HG02840 (cell line): ENCODE measurements around the gene MACROD2.

Experiments
- ATAC-seq: cut with Tn5 transposase; IDR thresholded peaks from one replicate; pipeline ENCODE4 v1.9.1; 2021; ENCODE audit warnings: mild to moderate bottlenecking, moderate library complexity, moderate number of reproducible peaks; ENCODE audit not compliant: unreplicated experiment, low FRiP score

The MACROD2 gene

GRCh38 chr20:15399781-15400180, 1404.5 kb downstream of the MACROD2 start:
- ATAC-seq, result no peak

- no peak for ATAC-seq
Measured at GRCh38 chr20:15406072-15406471, 1410.8 kb downstream of the MACROD2 start.

DNA sequence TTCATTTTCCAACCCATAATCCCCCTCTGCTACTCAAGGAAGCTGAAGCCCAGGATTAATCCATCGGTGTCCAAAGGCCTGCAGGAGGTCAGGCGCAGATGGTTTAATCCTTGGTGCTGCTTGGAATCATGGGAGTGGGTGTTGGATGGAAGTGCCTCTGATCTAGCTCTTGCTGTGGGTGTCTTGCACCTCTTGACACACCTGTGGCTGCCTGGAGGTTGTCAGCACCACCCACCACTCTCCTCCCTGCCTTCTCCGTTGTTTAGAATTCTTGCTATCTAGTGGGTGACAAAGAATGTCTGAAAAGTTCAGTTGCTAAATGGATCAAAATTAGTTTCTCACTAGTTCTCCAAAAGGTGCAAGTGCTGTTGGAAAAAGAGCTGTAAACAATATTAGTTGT, 1416.5 kb downstream of the MACROD2 start:
- ATAC-seq, result no peak

GRCh38 chr20:15415908-15416307, 1420.6 kb downstream of the MACROD2 start:
- no peak for ATAC-seq

GRCh38 chr20:15419856-15420255, 1424.5 kb downstream of the MACROD2 start:
- no peak for ATAC-seq

- no peak for ATAC-seq
Measured at GRCh38 chr20:15422966-15423365, 1427.7 kb downstream of the MACROD2 start.

- ATAC-seq, result no peak
Measured at GRCh38 chr20:15439551-15439950, 1444.2 kb downstream of the MACROD2 start.

DNA sequence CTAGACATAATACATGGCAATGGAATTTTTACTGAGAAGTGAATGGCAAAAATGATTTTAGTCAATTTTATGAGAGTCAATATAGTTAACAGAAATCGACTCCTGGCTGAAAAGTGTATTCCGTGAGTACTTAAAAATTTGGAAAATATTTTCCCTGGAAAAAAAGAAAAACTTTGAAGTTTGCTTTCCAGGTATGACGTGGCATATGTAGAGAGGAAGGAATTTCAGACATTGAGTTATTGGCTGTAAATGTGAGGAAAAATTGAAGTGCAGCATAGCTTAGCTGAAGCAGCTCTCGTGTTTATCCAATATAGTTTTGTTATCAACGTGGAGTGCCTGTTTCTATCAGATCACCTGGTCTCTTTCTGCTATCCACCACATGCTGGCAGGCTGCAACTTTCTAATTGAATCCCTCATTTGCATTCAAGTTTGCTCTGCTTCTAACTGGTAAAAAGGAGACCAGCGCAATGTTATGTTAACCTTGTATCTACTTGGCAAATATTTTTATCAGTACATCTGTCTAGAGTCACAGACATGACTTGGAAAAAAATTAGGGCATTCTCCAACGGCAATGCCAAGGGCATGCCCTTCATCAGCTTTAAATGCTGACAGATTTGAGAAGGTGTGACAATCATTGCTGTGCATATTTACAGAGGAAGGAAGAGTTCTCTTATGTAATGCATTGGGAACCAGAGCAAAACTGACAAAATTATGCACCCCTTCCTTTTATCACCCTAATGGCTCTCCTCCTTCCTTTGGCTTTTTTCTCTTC, 1444.9 kb downstream of the MACROD2 start:
- no peak for ATAC-seq

GRCh38 chr20:15445056-15445840, 1449.9 kb downstream of the MACROD2 start:
- no peak for ATAC-seq

GRCh38 chr20:15446373-15446772, 1451.1 kb downstream of the MACROD2 start:
- ATAC-seq, result no peak

- no peak for ATAC-seq
Measured at GRCh38 chr20:15447549-15447948, 1452.2 kb downstream of the MACROD2 start.

GRCh38 chr20:15449061-15449460, 1453.7 kb downstream of the MACROD2 start:
- no peak for ATAC-seq

- no peak for ATAC-seq
Measured at GRCh38 chr20:15451241-15451640, 1455.9 kb downstream of the MACROD2 start.

GRCh38 chr20:15455279-15455678, 1460.0 kb downstream of the MACROD2 start:
- no peak for ATAC-seq

GRCh38 chr20:15461938-15462337, 1466.6 kb downstream of the MACROD2 start:
- no peak for ATAC-seq

DNA sequence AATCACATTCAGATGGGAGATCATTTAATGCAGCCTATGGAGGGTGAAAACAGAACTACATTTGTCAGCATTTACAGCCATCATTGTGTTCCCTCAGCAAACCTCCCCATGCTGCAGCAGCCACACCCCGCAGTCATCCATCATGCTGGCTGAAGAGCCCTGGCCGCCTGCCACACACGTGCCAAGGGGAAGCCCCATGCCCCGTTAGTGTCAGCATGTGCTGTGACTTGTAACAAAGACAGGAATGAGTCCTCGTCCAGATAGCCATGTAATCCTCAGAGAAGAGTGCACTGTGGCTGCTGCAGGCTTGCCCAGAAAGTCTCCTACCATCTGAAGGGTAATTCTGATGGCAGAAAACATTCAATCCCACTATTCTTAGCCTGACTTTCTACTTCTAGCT, 1480.2 kb downstream of the MACROD2 start:
- ATAC-seq, result no peak

GRCh38 chr20:15476186-15476585, 1480.9 kb downstream of the MACROD2 start:
- ATAC-seq, result no peak

GRCh38 chr20:15476781-15477180, 1481.5 kb downstream of the MACROD2 start:
- no peak for ATAC-seq

- ATAC-seq, result no peak
Measured at GRCh38 chr20:15482525-15482924, 1487.2 kb downstream of the MACROD2 start.

GRCh38 chr20:15485519-15485918, 1490.2 kb downstream of the MACROD2 start:
- no peak for ATAC-seq

DNA sequence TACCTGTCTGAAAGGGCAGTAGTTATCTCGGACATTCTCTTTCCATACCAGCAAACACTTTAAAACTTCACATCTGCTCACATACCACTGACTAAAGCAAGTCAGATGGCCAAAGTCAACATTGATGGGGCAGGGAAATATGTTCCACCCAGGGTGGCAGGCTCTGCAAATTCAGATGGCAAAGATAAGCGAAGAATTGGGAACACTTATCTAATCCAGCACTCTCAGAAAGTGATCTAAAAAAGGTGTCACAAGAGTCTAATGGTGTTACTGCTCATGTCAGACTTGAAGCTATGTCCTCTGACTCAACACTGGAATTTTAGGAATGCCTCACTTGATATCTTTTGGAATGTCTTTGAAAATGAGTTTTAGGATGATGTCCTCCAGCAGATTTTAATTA, 1491.7 kb downstream of the MACROD2 start:
- ATAC-seq, result no peak

- ATAC-seq, result no peak
Measured at GRCh38 chr20:15487682-15488081, 1492.4 kb downstream of the MACROD2 start.
